Mesenteric fat pad (tissue), 1 donor: Measurements from ENCODE around the gene ZBED4. TPM values are rescaled to one million over a fixed set of nuclear protein-coding genes. Genes with fewer than 3 reads are reported as not detected.

Experiments
- DNase-seq: peaks from one replicate; pipeline ENCODE4 v3.0.0-alpha.2; 2020; ENCODE audit warnings: low spot score
- total RNA-seq: library from RNA; stranded (reverse); fragmentation: NEBNext Ultra II Directional; extraction: Animal tissue kit (Norgen Biotek cat#: 25700); gene quantifications from one replicate; pipeline ENCODE4 v1.2.1, GENCODE V29; 2021
- donor health status: DM: yes; HTN: yes; CAD: no.

Gene ZBED4
- total RNA-seq, 1 donor from 2014 or later, result 10.4 TPM

GRCh38 chr22:49917974-49918910 is 64.6 kb downstream of the ZBED4 start, which contains the start of the genes ALG12 and CRELD2:
TSS of gene ALG12 (minus strand) at chr22:49918438. CDS start at chr22:49913765, 4,673 bp downstream.
TSS of gene CRELD2 (plus strand) at chr22:49918634. CDS start at chr22:49918770, 136 bp downstream.
- peak; percentile 99 for DNase-seq

DNA sequence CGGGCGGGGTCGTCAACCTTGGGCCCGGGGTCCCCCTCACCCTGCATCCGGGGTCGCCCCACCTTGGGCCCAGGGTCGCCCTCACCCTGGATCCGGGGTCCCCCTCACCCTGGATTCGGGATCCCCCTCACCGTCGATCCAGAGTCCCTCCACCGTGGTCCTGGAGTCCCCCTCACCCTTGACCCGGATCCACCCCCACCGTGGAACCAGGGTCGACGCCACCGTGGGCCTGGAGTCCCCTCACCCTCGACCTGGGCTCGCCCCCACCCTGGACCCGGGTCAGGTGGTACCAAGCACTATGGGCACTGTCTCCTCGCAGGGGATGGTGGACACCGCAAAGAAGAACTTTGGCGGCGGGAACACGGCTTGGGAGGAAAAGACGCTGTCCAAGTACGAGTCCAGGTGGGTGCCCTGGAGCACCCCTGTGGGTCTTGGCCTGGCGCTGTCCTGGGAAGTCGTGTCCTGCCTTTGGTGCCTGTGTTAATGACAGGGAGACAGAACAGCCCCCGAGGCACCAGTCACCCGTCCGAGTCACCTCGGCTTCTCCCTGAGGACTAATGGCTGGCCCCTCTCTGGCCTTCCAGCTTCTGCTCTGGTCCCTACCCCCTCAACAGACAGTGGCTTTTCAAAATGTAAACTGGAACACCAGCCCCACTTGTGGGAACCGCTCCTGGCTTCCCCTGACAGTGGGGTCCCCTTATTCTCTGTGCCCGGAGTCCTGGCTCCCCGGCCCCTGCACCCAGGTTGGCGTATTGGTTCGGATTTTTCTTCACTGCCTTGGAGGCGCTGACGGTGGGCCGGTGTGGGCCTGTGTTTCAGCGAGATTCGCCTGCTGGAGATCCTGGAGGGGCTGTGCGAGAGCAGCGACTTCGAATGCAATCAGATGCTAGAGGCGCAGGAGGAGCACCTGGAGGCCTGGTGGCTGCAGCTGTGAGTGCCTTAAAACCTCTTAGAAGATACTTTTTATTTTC is 65.6 kb downstream of the ZBED4 start:
- DNase-seq, result no peak

GRCh38 chr22:49920859-49921258 is 67.2 kb downstream of the ZBED4 start:
- no peak for DNase-seq

- DNase-seq, result no peak
These were observed 68.0 kb downstream of the ZBED4 start for GRCh38 chr22:49921508-49922278.

GRCh38 chr22:49922484-49922883 is 68.8 kb downstream of the ZBED4 start:
- no peak for DNase-seq

- no peak for DNase-seq
These were observed 69.3 kb downstream of the ZBED4 start for GRCh38 chr22:49922926-49923325.

DNA sequence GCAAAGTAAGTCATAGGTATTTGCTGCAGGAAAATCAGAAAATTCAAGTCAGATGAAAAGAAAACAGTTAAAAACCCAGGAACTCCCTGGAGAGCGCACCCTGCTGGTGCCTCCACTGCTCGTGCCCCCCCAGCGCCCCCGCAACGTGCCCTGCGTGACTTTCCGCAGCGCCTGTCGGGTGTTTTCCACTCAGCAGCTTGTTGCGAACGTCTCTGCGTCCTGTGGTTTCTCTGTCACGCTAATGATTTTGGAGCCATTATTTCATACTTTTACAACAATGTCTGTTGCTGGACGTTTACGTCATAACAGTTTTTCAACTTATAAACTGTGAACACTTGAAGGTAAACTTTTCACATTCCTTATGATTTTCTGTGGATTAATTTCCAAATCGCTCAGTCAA is 69.8 kb downstream of the ZBED4 start:
- no peak for DNase-seq

DNA sequence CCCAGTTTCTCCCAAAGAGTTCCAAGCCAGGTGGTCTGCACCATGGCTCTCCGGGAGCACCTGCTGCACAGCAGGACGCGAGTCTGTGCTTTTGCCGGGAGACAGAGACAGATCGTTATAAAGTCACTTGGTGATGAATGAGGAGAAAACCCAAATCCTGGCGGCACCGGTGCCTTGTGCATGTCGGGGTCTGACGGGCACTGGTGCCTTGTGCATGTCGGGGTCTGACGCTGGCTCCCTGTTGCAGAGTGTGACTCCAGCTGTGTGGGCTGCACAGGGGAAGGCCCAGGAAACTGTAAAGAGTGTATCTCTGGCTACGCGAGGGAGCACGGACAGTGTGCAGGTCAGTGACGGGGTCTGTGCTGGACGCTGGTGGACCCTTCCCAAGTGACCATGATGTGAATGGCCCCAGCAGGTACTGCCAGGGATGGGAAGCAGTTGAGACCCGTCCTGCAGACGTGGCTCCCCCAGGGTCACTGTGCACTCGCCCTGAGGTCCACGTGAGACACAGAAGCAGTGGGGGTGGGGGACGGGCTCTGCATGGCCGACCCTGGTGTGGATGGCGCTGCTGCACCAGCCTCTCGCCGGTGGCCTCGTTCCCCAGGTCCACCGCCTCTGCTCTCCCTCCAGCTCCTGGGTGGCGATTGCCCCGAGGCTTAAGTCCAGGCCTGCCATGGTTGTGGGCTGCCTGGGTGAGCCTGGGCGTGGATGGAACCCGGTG is 70.6 kb downstream of the ZBED4 start:
- no peak for DNase-seq

DNA sequence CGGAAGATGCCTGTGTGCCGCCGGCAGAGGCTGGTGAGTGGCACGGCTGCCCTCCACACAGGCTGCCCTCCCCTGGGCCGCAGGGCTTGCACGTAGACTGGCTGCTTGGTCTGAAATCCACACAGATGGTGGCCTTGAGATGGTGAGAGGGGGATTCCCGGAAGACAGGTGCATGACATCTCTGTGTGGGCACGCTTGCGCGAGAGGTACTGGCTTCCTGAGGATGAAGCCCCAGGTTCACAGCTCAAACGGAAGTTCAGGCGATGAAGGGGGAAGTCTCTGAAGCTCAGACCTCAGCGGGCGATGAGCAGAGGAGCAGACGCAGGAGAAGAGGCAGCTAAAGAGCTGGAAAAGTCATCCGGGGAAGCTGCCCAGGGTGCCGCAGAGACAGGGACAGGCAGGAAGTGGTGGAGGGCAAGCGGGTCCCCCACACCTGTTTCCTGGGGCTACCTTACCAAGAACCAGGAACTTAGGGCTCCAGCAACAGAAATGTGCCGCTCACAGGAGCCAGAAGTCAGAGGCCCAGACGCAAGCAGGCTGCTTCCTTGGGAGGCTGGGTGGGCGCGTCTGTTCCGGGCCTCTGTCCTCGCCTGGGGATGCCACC is 72.0 kb downstream of the ZBED4 start:
- DNase-seq, result no peak

DNA sequence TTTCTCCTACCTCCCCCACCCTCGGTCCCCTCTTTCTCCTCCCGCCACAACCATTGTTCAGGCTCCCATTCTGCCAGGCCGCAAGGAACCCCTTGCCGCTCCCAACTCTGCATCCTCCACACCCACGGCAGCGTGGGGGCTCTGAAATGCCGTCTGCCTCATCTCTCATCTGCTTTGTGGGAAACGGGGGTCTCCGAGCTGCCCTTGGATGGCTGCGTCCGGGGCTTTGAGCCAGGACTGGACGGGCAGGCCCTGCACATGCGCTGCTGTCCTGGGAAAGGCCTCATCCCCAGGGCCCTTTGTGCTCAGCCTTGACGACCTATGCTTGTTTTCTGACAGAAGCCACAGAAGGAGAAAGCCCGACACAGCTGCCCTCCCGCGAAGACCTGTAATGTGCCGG is 73.3 kb downstream of the ZBED4 start:
- no peak for DNase-seq

GRCh38 chr22:49927483-49928184 is 74.0 kb downstream of the ZBED4 start:
- no peak for DNase-seq

DNA sequence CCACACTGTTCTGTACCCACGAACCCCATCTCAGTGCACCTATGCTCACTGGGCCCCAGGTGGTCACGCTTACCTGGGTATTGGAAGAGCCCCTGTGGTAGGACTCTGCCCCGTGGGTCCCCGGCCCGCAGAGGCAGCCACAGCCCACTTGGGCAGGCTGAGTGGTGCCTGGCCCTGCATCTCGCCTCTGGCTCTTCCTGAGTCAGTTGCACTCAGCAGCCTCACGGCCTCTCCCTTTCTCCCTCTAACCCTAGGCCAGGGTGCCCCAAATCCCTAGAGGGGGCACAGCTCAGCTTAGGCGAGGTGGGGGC is 74.5 kb downstream of the ZBED4 start:
- DNase-seq, result no peak

DNA sequence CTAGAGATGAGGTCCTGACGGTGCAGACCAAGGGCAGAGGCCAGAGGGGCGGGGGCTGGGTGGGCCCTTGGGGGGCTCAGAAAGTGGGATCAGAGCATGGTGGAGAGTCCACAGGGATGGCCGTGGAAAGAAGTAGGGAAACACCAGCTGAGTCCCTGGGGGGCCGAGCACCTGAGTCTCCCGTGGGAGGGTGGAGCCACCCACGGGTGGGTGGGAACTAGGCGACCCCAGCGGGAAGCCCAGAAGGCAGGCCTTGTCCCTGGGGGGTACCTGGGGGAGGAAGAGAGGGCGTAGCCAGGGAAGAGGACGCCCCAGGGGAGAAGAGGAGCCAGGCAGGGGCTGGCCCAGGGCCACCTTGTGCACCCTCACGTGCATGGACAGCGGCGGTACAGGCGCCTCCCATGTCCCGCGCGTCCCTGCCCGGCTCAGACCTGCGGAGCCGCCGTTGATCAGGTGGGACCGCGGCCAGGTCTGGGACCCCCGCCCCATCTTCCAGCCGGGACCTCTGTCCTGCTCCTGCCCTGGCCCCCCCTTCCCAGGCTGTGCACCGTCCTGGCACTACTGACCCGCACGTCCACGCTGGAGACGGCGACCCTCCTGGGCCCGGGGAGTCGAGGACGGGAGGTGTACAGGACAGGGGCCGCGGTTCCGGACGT is 75.0 kb downstream of the ZBED4 start:
- no peak for DNase-seq

GRCh38 chr22:49929211-49929979 is 75.8 kb downstream of the ZBED4 start:
- no peak for DNase-seq

DNA sequence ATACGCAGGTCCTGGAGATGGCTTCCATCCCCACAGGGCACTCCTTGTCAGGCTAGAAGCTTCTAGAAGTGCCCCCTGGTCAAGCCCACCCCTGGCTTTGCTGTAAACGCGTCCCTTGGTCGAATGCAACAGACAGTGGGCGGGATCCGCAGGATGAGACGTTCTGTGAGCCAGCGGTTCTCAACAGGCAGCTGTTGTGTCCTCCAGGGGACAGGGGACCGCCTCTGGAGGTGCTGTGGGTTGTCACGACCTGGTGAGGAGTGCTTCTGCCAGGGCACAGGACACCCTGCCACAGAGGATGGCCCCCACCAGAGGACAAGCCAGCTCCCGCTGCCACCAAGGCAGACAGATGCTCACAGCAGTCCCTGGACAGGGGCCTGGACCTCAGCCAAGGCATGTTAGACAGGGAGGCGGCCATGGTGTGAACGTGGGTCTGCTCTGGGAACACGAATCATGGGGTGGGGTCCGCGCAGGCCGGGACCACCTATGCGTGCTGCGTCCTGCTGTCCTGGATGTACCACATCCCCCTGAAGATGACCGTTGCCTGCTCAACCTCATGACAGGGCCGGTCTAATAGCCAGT is 76.4 kb downstream of the ZBED4 start:
- no peak for DNase-seq

- no peak for DNase-seq
These were observed 77.2 kb downstream of the ZBED4 start for GRCh38 chr22:49930596-49931412.
